K562 (cell line): Measurements from ENCODE around the gene DRC3. TPM values are rescaled to one million over a fixed set of nuclear protein-coding genes. Genes with fewer than 3 reads are reported as not detected.
A peak's percentile ranks its signal among the peaks of the same experiment; 100 is the strongest.

Experiments used
- ARID4B ChIP-seq: sonication (generic); formaldehyde crosslinking; IDR thresholded peaks from 2 replicates; pipeline ENCODE4 v1.8.0; 2022; ENCODE audit warnings: mild to moderate bottlenecking, missing genetic modification reagents
- EHMT2 ChIP-seq: fragments of 450-650 bp; IDR thresholded peaks from 2 replicates; pipeline ENCODE4 v1.6.1; 2018; ENCODE audit warnings: antibody characterized with exemption
- EP400 ChIP-seq: fragments of 450-650 bp; IDR thresholded peaks from 2 replicates; pipeline ENCODE4 v1.6.1; 2017; ENCODE audit warnings: antibody characterized with exemption, mild to moderate bottlenecking, moderate library complexity
- FOXK1 ChIP-seq: sonication (generic); formaldehyde crosslinking; IDR thresholded peaks from 2 replicates; pipeline ENCODE4 v1.8.0; 2022; ENCODE audit warnings: missing genetic modification reagents, mild to moderate bottlenecking, borderline replicate concordance
- FOXP1 ChIP-seq: sonication (generic); formaldehyde crosslinking; IDR thresholded peaks from 2 replicates; pipeline ENCODE4 v1.8.0; 2022; ENCODE audit warnings: mild to moderate bottlenecking, missing genetic modification reagents
- HDAC2 ChIP-seq: fragments of 450-650 bp; IDR thresholded peaks from 2 replicates; pipeline ENCODE4 v1.6.1; 2016; ENCODE audit warnings: mild to moderate bottlenecking
- MTA2 ChIP-seq: fragments of 450-650 bp; IDR thresholded peaks from 2 replicates; pipeline ENCODE4 v1.6.1; 2016; ENCODE audit warnings: low read depth
- NFXL1 ChIP-seq: fragments of 450-650 bp; formaldehyde crosslinking; IDR thresholded peaks from 2 replicates; pipeline ENCODE4 v1.4.0; 2021; ENCODE audit warnings: mild to moderate bottlenecking
- RAD21 ChIP-seq, 2 experiments: fragments of 250-450 bp in 1 of 2; fragments of 450-650 bp in 1 of 2; sonication (Bioruptor Pico) in 1 of 2; formaldehyde crosslinking in 1 of 2; IDR thresholded peaks in 1 of 2; conservative IDR thresholded peaks in 1 of 2; 2 replicates each; pipeline versions ENCODE4 v1.4.0 to v1.8.0; 2020 to 2022; ENCODE audit warnings: mild to moderate bottlenecking in 2 of 2, moderate library complexity in 1 of 2
- RBM15 ChIP-seq: fragments of 200-400 bp; formaldehyde crosslinking; IDR thresholded peaks from 2 replicates; pipeline ENCODE4 v1.6.1; 2018; ENCODE audit warnings: mild to moderate bottlenecking, low read length, moderate library complexity; ENCODE audit not compliant: insufficient read depth
- SNIP1 ChIP-seq: fragments of 450-650 bp; IDR thresholded peaks from 2 replicates; pipeline ENCODE4 v1.7.1; 2017; ENCODE audit warnings: low read depth, mild to moderate bottlenecking
- TCFL5 ChIP-seq: fragments of 250-450 bp; sonication (Bioruptor Pico); conservative IDR thresholded peaks from 2 replicates; pipeline ENCODE4 v1.6.1; 2021; ENCODE audit warnings: mild to moderate bottlenecking, moderate library complexity, matching md5 sums
- UBTF ChIP-seq, 2 experiments: IDR thresholded peaks; 2 replicates each; pipeline ENCODE4 v1.6.1; 2012; ENCODE audit warnings: improper control_type of control experiment in 2 of 2, low read depth in 2 of 2, low read length in 2 of 2, borderline replicate concordance in 1 of 2
- XRCC3 ChIP-seq: fragments of 450-650 bp; IDR thresholded peaks from 2 replicates; pipeline ENCODE4 v1.6.1; 2017; ENCODE audit warnings: mild to moderate bottlenecking, moderate library complexity
- ZNF121 ChIP-seq: sonication (generic); formaldehyde crosslinking; conservative IDR thresholded peaks from 2 replicates; pipeline ENCODE4 v1.8.0; 2022; ENCODE audit warnings: missing genetic modification reagents
- ZNF253 ChIP-seq: fragments of 250-450 bp; sonication (Bioruptor Pico); conservative IDR thresholded peaks from 2 replicates; pipeline ENCODE4 v1.6.1; 2021; ENCODE audit warnings: mild to moderate bottlenecking
- ZNF449 ChIP-seq: fragments of 250-450 bp; sonication (Bioruptor Pico); IDR thresholded peaks from 2 replicates; pipeline ENCODE4 v1.8.0; 2022; ENCODE audit warnings: moderate library complexity, mild to moderate bottlenecking, inconsistent platforms
- polyA plus RNA-seq, 8 experiments: library from polyadenylated mRNA; depleted of rRNA in 4 of 8; stranded (reverse) in 5 of 8; unstranded in 3 of 8; fragments of >200 nt; fragmentation: Nextera tagmentation in 2 of 8; fragmentation: Illumina TruSeq in 1 of 8; extraction: Ambion mirVana in 2 of 8; extraction: Trizol in 1 of 8; gene quantifications; 2 replicates each; pipeline versions ENCODE4 v1.2.1 to v1.2.3, GENCODE V29; 2011 to 2014; ENCODE audit warnings: inconsistent platforms in 1 of 8, missing spikeins in 1 of 8
- total RNA-seq, 7 experiments: library from RNA; depleted of rRNA in 6 of 7; stranded (reverse); fragments of >200 nt in 6 of 7; fragmentation: Illumina TruSeq in 2 of 7; extraction: Trizol in 2 of 7; gene quantifications; 2 replicates each; pipeline versions ENCODE4 v1.2.1 to v1.2.3, GENCODE V29; 2011 to 2021; ENCODE audit warnings: low replicate concordance in 1 of 7

Gene DRC3
- total and polyA plus RNA-seq, 9 of the 15 experiments (the other 6 are each of a cell fraction or from before 2014, with no cell fraction given) = 0.10 to 0.84 (median 0.30) TPM; not detected in 3

- TF ChIP-seq EHMT2 (no peak), ZNF253 (CRISPR knock-in tag) (no peak), ARID4B (CRISPR knock-in tag) (no peak), TCFL5 (CRISPR knock-in tag) (no peak), RBM15 (no peak), FOXK1 (CRISPR knock-in tag) (no peak), EP400 (no peak), XRCC3 (no peak), MTA2 (peak; percentile 60), ZNF121 (CRISPR knock-in tag) (no peak), SNIP1 (no peak), UBTF (IDR thresholded peaks at IDR 0.05; ENCODE audit: borderline replicate concordance in 1 of 2, low read depth in 2 of 2, low read length in 2 of 2) (no peak), FOXP1 (CRISPR knock-in tag) (no peak), RAD21 (CRISPR knock-in tag; conservative IDR thresholded peaks at IDR 0.05 in 1 of 2, IDR thresholded peaks at IDR 0.05 in 1 of 2) (no peak), ZNF449 (CRISPR knock-in tag) (no peak), HDAC2 (0 out of 2 replicates have a peak, but pooled peaks have one; percentile 34), NFXL1 (CRISPR knock-in tag) (no peak)
Observed at GRCh38 chr17:18017958-18018357, 45.3 kb downstream of the DRC3 start (continued).
